H9 (cell line): ENCODE results near the gene PBX4. TPM values are rescaled to one million over a fixed set of nuclear protein-coding genes. Genes with fewer than 3 reads are reported as not detected.

ENCODE experiments used
- DNase-seq: peaks from one replicate; pipeline ENCODE4 v3.0.0-alpha.2; 2017
- H2AFZ ChIP-seq: one replicate; pipeline ENCODE4 v1.6.1; 2013; ENCODE audit warnings: mild to moderate bottlenecking, low read length, control low read depth, moderate library complexity
- H2AK5ac ChIP-seq: 2 replicates; pipeline ENCODE4 v1.6.1; 2013; ENCODE audit warnings: low read length, control low read depth, mixed read lengths; ENCODE audit not compliant: insufficient read length
- H2BK120ac ChIP-seq: one replicate; pipeline ENCODE4 v1.6.1; 2013; ENCODE audit warnings: low read depth, mild to moderate bottlenecking, low read length, control low read depth, inconsistent platforms; ENCODE audit not compliant: poor library complexity, severe bottlenecking
- H2BK12ac ChIP-seq: 2 replicates; pipeline ENCODE4 v1.6.1; 2013; ENCODE audit warnings: low read length, control low read depth, mixed read lengths, low read depth; ENCODE audit not compliant: insufficient read length
- H2BK15ac ChIP-seq: 2 replicates; pipeline ENCODE4 v1.6.1; 2013; ENCODE audit warnings: low read depth, low read length, control low read depth
- H2BK20ac ChIP-seq: one replicate; pipeline ENCODE4 v1.6.1; 2013; ENCODE audit warnings: low read depth, mild to moderate bottlenecking, low read length, control low read depth, inconsistent platforms; ENCODE audit not compliant: poor library complexity, severe bottlenecking
- H2BK5ac ChIP-seq: 2 replicates; pipeline ENCODE4 v1.6.1; 2013; ENCODE audit warnings: low read length, control low read depth, mixed read lengths; ENCODE audit not compliant: insufficient read length
- H3K14ac ChIP-seq: 2 replicates; pipeline ENCODE4 v1.6.1; 2013; ENCODE audit warnings: low read length, control low read depth; ENCODE audit not compliant: insufficient read depth
- H3K18ac ChIP-seq: 2 replicates; pipeline ENCODE4 v1.6.1; 2013; ENCODE audit warnings: low read depth, mild to moderate bottlenecking, mixed read lengths, low read length, control low read depth; ENCODE audit not compliant: insufficient read length
- H3K23ac ChIP-seq: 2 replicates; pipeline ENCODE4 v1.6.1; 2013; ENCODE audit warnings: low read length, control low read depth, mixed read lengths, low read depth; ENCODE audit not compliant: insufficient read length
- H3K23me2 ChIP-seq: 2 replicates; pipeline ENCODE4 v1.6.1; 2013; ENCODE audit warnings: low read depth, mild to moderate bottlenecking, mixed read lengths, low read length, control low read depth; ENCODE audit not compliant: insufficient read length, poor library complexity, severe bottlenecking
- H3K27ac ChIP-seq: 2 replicates; pipeline ENCODE4 v1.5.1; 2013; ENCODE audit warnings: low read length, control low read depth, mixed read lengths, low read depth; ENCODE audit not compliant: insufficient read length
- H3K27me3 ChIP-seq: 2 replicates; pipeline ENCODE4 v1.6.1; 2013; ENCODE audit warnings: low read length, control low read depth, inconsistent platforms; ENCODE audit not compliant: insufficient read depth
- H3K4ac ChIP-seq: 2 replicates; pipeline ENCODE4 v1.6.1; 2013; ENCODE audit warnings: low read depth, mild to moderate bottlenecking, control low read depth, inconsistent platforms, low read length, moderate library complexity
- H3K4me1 ChIP-seq: 2 replicates; pipeline ENCODE4 v1.6.1; 2013; ENCODE audit warnings: low read length, control low read depth, inconsistent platforms; ENCODE audit not compliant: insufficient read depth
- H3K4me2 ChIP-seq: 2 replicates; pipeline ENCODE4 v1.6.1; 2013; ENCODE audit warnings: low read length, control low read depth, mixed read lengths; ENCODE audit not compliant: insufficient read length, insufficient read depth
- H3K56ac ChIP-seq: 2 replicates; pipeline ENCODE4 v1.6.1; 2013; ENCODE audit warnings: low read depth, mild to moderate bottlenecking, mixed read lengths, low read length, control low read depth; ENCODE audit not compliant: insufficient read length
- H3K79me1 ChIP-seq: 2 replicates; pipeline ENCODE4 v1.6.1; 2013; ENCODE audit warnings: low read depth, mild to moderate bottlenecking, moderate library complexity, low read length, control low read depth, inconsistent platforms; ENCODE audit not compliant: insufficient read depth, poor library complexity, severe bottlenecking
- H3K79me2 ChIP-seq: 2 replicates; pipeline ENCODE4 v1.6.1; 2013; ENCODE audit warnings: low read length, control low read depth, inconsistent platforms; ENCODE audit not compliant: insufficient read depth
- H3K9ac ChIP-seq: 2 replicates; pipeline ENCODE4 v1.6.1; 2013; ENCODE audit warnings: low read length, control low read depth, mixed read lengths; ENCODE audit not compliant: insufficient read length; ENCODE audit errors: extremely low read depth
- H3K9me3 ChIP-seq: one replicate; pipeline ENCODE4 v1.6.1; 2013; ENCODE audit warnings: low read depth, low read length, inconsistent platforms; ENCODE audit not compliant: control insufficient read depth
- H3T11ph ChIP-seq: one replicate; pipeline ENCODE4 v1.6.1; 2013; ENCODE audit warnings: mild to moderate bottlenecking, low read length, control low read depth, inconsistent platforms
- H4K20me1 ChIP-seq: one replicate; pipeline ENCODE4 v1.6.1; 2013; ENCODE audit not compliant: control insufficient read depth, insufficient read length, insufficient read depth
- H4K5ac ChIP-seq: 2 replicates; pipeline ENCODE4 v1.6.1; 2013; ENCODE audit warnings: low read depth, mild to moderate bottlenecking, mixed read lengths, low read length, control low read depth; ENCODE audit not compliant: insufficient read length
- H4K8ac ChIP-seq: replicated peaks from 2 replicates; pipeline ENCODE4 v1.6.1; 2013; ENCODE audit warnings: low read length, control low read depth, mixed read lengths, low read depth; ENCODE audit not compliant: insufficient read length
- H4K91ac ChIP-seq: 2 replicates; pipeline ENCODE4 v1.6.1; 2013; ENCODE audit warnings: low read depth, mild to moderate bottlenecking, moderate library complexity, mixed read lengths, low read length, control low read depth; ENCODE audit not compliant: insufficient read length
- H3K27ac Mint-ChIP-seq, 3 experiments: 2 replicates in 2 of 3; 3 replicates in 1 of 3; pipeline ENCODE4 v1.8.0; 2020 to 2021; ENCODE audit warnings: mixed read lengths in 3 of 3, mild to moderate bottlenecking in 1 of 3, moderate library complexity in 1 of 3
- H3K27me3 Mint-ChIP-seq: 2 replicates; pipeline ENCODE4 v1.8.0; 2021; ENCODE audit warnings: low read depth, mild to moderate bottlenecking, moderate library complexity, mixed read lengths
- H3K36me3 Mint-ChIP-seq, 3 experiments: 2 replicates in 2 of 3; 3 replicates in 1 of 3; pipeline ENCODE4 v1.8.0; 2020 to 2021; ENCODE audit warnings: low read depth in 3 of 3, mixed read lengths in 3 of 3; ENCODE audit not compliant: insufficient read depth in 1 of 3
- H3K4me1 Mint-ChIP-seq, 2 experiments: 2 replicates each; pipeline ENCODE4 v1.8.0; 2020; ENCODE audit warnings: mixed read lengths in 2 of 2
- H3K4me3 Mint-ChIP-seq, 2 experiments: 2 replicates in 1 of 2; 3 replicates in 1 of 2; pipeline ENCODE4 v1.8.0; 2020 to 2021; ENCODE audit warnings: mild to moderate bottlenecking in 2 of 2, mixed read lengths in 2 of 2, moderate library complexity in 1 of 2
- H3K9me3 Mint-ChIP-seq, 2 experiments: 2 replicates in 1 of 2; 3 replicates in 1 of 2; pipeline ENCODE4 v1.8.0; 2020; ENCODE audit warnings: mild to moderate bottlenecking in 2 of 2, mixed read lengths in 2 of 2, moderate library complexity in 1 of 2
- CTCF ChIP-seq: fragments of 200-600 bp; sonication (generic); conservative IDR thresholded peaks from 3 replicates; pipeline ENCODE4 v1.8.0; 2021; ENCODE audit warnings: antibody characterized with exemption, mild to moderate bottlenecking
- WGBS: extraction: QIAGEN DNeasy Blood & Tissue Kit; methylation state at CpG from one replicate; pipeline ENCODE4 v1.1.7; 2013; ENCODE audit warnings: missing lambda C conversion rate, low lambda C conversion rate, mixed read lengths; ENCODE audit not compliant: insufficient read length; ENCODE audit errors: extremely low coverage; 5-methylcytosine and 5-hydroxymethylcytosine counted together
- total RNA-seq: library from RNA; stranded (reverse); gene quantifications from 2 replicates; pipeline ENCODE4 v1.2.1, GENCODE V29; 2021

The PBX4 gene
- total RNA-seq, 1 experiment from 2014 or later, result 3.3 TPM

GRCh38 chr19:19657397-19657783 lies 38.9 kb upstream of the PBX4 start:
- Histone ChIP-seq H3K4me2 (no peak overlapping the region), H2BK12ac (no peak overlapping the region), H4K8ac (no peak overlapping the region), H3K18ac (no peak overlapping the region), H2BK120ac (no peak overlapping the region), H3K79me1 (peaks cover 5% of the 10 kb centered on the region), H3T11ph (no peak overlapping the region), H3K9me3 (no peaks in the 10 kb centered on the region), H2AFZ (no peak overlapping the region), H3K56ac (no peak overlapping the region), H2BK5ac (no peak overlapping the region), H3K27me3 (no peaks in the 10 kb centered on the region), H4K20me1 (no peaks in the 10 kb centered on the region), H3K27ac (no peak overlapping the region), H3K4ac (no peak overlapping the region), H3K9ac (no peak overlapping the region), H4K5ac (no peak overlapping the region), H3K79me2 (peaks cover 11% of the 10 kb centered on the region; the same call in 1 of the 2 replicates), H3K4me1 (peaks cover 3% of the 10 kb centered on the region; the same call in 1 of the 2 replicates), H3K14ac (no peak overlapping the region), H4K91ac (no peak overlapping the region), H2BK15ac (no peak overlapping the region), H3K23ac (no peak overlapping the region), H2AK5ac (no peak overlapping the region), H2BK20ac (no peak overlapping the region), H3K23me2 (no peaks in the 10 kb centered on the region)
- H3K27me3 Mint-ChIP-seq, result no peaks in the 10 kb centered on the region
- DNase-seq, result no peak
- peaks cover 48 to 81% (median 80%) of the 10 kb centered on the region in 3 experiments for H3K36me3 Mint-ChIP-seq
- H3K4me3 Mint-ChIP-seq, result no peak overlapping the region
- peaks cover 14 to 15% of the 10 kb centered on the region in 2 experiments for H3K4me1 Mint-ChIP-seq
- no peak overlapping the region for H3K27ac Mint-ChIP-seq
- no CpG with 5 or more reads among the region's 10 CpGs for WGBS
- no peaks in the 10 kb centered on the region for H3K9me3 Mint-ChIP-seq
- no peak for TF ChIP-seq CTCF
